Keratinocyte (primary cell): ENCODE data around the gene NEB. TPM values are rescaled to one million over a fixed set of nuclear protein-coding genes. Genes with fewer than 3 reads are reported as not detected.

Source experiments
- DNase-seq: peaks from one replicate; pipeline ENCODE4 v3.0.0-alpha.2; 2011; ENCODE audit warnings: low read depth, missing footprints, low spot score
- FAIRE-seq: peaks from 2 replicates; lab custom pipeline; 2011; peaks lifted over from hg19 to GRCh38; lab: Jason Lieb, UNC
- H2AFZ ChIP-seq: 2 replicates; pipeline ENCODE4 v1.6.0; 2012; ENCODE audit warnings: low read length, control low read depth, inconsistent platforms; ENCODE audit not compliant: control insufficient read depth
- H3K27ac ChIP-seq: 2 replicates; pipeline ENCODE4 v1.5.1; 2011; ENCODE audit warnings: low read length; ENCODE audit not compliant: control insufficient read depth, insufficient read depth
- H3K27me3 ChIP-seq: 3 replicates; pipeline ENCODE4 v1.6.0; 2011; ENCODE audit warnings: low read length; ENCODE audit not compliant: control insufficient read depth, insufficient read depth; ENCODE audit errors: extremely low read depth
- H3K36me3 ChIP-seq, 2 experiments: 2 replicates in 1 of 2; 3 replicates in 1 of 2; pipeline ENCODE4 v1.5.1; 2011; ENCODE audit warnings: low read length in 2 of 2, mild to moderate bottlenecking in 1 of 2; ENCODE audit not compliant: control insufficient read depth in 2 of 2, insufficient read depth in 2 of 2; ENCODE audit errors: extremely low read depth in 1 of 2
- H3K4me1 ChIP-seq: 3 replicates; pipeline ENCODE4 v1.5.1; 2011; ENCODE audit warnings: low read length; ENCODE audit not compliant: control insufficient read depth, insufficient read depth; ENCODE audit errors: extremely low read depth
- H3K4me2 ChIP-seq: 3 replicates; pipeline ENCODE4 v1.6.0; 2011; ENCODE audit warnings: low read depth, low read length; ENCODE audit not compliant: control insufficient read depth, insufficient read depth; ENCODE audit errors: extremely low read depth
- H3K4me3 ChIP-seq, 3 experiments: fragments of 200-600 bp in 1 of 3; sonication (generic) in 1 of 3; 2 replicates in 2 of 3; 3 replicates in 1 of 3; pipeline ENCODE4 v1.5.1; 2011 to 2016; ENCODE audit warnings: low read length in 3 of 3, mild to moderate bottlenecking in 3 of 3, control low read depth in 2 of 3, inconsistent platforms in 1 of 3, low read depth in 1 of 3, mixed read lengths in 1 of 3, mixed run types in 1 of 3, moderate library complexity in 1 of 3; ENCODE audit not compliant: control insufficient read depth in 2 of 3, insufficient read depth in 2 of 3; ENCODE audit errors: extremely low read depth in 1 of 3
- H3K79me2 ChIP-seq: 2 replicates; pipeline ENCODE4 v1.6.0; 2012; ENCODE audit warnings: low read length; ENCODE audit not compliant: control insufficient read depth, insufficient read depth
- H3K9ac ChIP-seq: 3 replicates; pipeline ENCODE4 v1.6.0; 2011; ENCODE audit warnings: low read length; ENCODE audit not compliant: control insufficient read depth, insufficient read depth; ENCODE audit errors: extremely low read depth
- H3K9me1 ChIP-seq: 3 replicates; pipeline ENCODE4 v1.6.0; 2011; ENCODE audit warnings: low read length; ENCODE audit not compliant: control insufficient read depth, insufficient read depth; ENCODE audit errors: extremely low read depth
- H3K9me3 ChIP-seq: 2 replicates; pipeline ENCODE4 v1.5.1; 2012; ENCODE audit warnings: low read depth, low read length; ENCODE audit not compliant: control insufficient read depth
- H4K20me1 ChIP-seq: 3 replicates; pipeline ENCODE4 v1.6.0; 2011; ENCODE audit warnings: low read length; ENCODE audit not compliant: control insufficient read depth, insufficient read depth; ENCODE audit errors: extremely low read depth
- EZH2 ChIP-seq: IDR thresholded peaks from one replicate; pipeline ENCODE4 v1.6.1; 2012; ENCODE audit warnings: inconsistent platforms, mild to moderate bottlenecking, low read length, moderate library complexity
- dilution Hi-C: fragments of 300-500 bp; cut with MboI; formaldehyde crosslinking; loops from one replicate; pipeline ENCODE4 v1.7.0; 2020; ENCODE audit warnings: low sequenced_read_pairs; ENCODE audit not compliant: extremely low pct_ligation_motif_present
- polyA plus RNA-seq, 5 experiments: library from polyadenylated mRNA; depleted of rRNA in 3 of 5; stranded (reverse) in 3 of 5; stranded (forward) in 1 of 5; unstranded in 1 of 5; fragments of >200 nt; gene quantifications; 1 replicate in 1 of 5; 2 replicates in 3 of 5; 3 replicates in 1 of 5; pipeline versions ENCODE4 v1.2.1 to v1.2.3, GENCODE V29; 2011 to 2012; ENCODE audit warnings: missing spikeins in 2 of 5, low read depth in 1 of 5, low replicate concordance in 1 of 5
- TF ChIP-seq, protein P1 (sequence below), 3 experiments: IDR thresholded peaks in 1 of 3; conservative IDR thresholded peaks in 1 of 3; optimal IDR thresholded peaks in 1 of 3; 2 replicates in 2 of 3; 3 replicates in 1 of 3; pipeline versions ENCODE3 to v1.5.1; 2011; ENCODE audit warnings: low read length in 3 of 3, mild to moderate bottlenecking in 3 of 3, moderate library complexity in 2 of 3, control low read depth in 1 of 3, inconsistent platforms in 1 of 3; ENCODE audit not compliant: insufficient read depth in 2 of 3; ENCODE audit errors: extremely low read depth in 1 of 3

Gene NEB
- polyA plus RNA-seq, 1 donor (not counting 4 experiments of a cell fraction or from before 2014, with no cell fraction given), result 0.67 TPM

DNA sequence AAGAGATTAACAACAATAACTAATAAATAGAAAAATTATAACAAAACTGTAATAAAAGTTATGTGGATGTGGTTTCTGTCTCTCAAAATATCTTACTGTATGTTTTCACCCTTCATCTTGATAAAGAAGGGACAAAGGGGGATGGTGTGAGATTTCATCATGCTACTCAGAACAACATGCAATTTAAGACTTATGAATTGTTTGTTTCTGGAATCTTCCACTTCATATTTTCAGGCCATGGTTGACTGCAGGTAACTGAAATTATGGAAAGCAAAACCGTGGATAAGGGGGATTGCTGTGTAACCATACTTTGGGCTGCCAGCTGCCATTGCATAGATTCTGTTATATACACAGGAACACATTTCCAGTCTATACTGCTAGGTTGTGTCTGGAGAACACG lies 45.6 kb downstream of the NEB start:
- Histone ChIP-seq H3K27ac (no peak overlapping the region), H3K27me3 (no peaks in the 10 kb centered on the region), H2AFZ (no peak overlapping the region), H3K9me1 (no peaks in the 10 kb centered on the region), H3K9me3 (no peaks in the 10 kb centered on the region), H3K9ac (no peak overlapping the region), H3K4me1 (no peaks in the 10 kb centered on the region), H3K79me2 (no peaks in the 10 kb centered on the region), H3K36me3 (no peaks in the 10 kb centered on the region), H4K20me1 (no peaks in the 10 kb centered on the region), H3K4me3 (no peak overlapping the region), H3K4me2 (no peak overlapping the region)
- TF ChIP-seq, protein P1, sequence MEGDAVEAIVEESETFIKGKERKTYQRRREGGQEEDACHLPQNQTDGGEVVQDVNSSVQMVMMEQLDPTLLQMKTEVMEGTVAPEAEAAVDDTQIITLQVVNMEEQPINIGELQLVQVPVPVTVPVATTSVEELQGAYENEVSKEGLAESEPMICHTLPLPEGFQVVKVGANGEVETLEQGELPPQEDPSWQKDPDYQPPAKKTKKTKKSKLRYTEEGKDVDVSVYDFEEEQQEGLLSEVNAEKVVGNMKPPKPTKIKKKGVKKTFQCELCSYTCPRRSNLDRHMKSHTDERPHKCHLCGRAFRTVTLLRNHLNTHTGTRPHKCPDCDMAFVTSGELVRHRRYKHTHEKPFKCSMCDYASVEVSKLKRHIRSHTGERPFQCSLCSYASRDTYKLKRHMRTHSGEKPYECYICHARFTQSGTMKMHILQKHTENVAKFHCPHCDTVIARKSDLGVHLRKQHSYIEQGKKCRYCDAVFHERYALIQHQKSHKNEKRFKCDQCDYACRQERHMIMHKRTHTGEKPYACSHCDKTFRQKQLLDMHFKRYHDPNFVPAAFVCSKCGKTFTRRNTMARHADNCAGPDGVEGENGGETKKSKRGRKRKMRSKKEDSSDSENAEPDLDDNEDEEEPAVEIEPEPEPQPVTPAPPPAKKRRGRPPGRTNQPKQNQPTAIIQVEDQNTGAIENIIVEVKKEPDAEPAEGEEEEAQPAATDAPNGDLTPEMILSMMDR (optimal IDR thresholded peaks at IDR 0.05 in 1 of 3, IDR thresholded peaks at IDR 0.05 in 1 of 3, conservative IDR thresholded peaks at IDR 0.05 in 1 of 3; ENCODE audit: extremely low read depth in 1 of 3, insufficient read depth in 2 of 3, low read length in 3 of 3), result no peak
- TF ChIP-seq EZH2, result no peak
- no peak for DNase-seq
- dilution Hi-C loops, result no loop called here
- FAIRE-seq, result no peak

DNA sequence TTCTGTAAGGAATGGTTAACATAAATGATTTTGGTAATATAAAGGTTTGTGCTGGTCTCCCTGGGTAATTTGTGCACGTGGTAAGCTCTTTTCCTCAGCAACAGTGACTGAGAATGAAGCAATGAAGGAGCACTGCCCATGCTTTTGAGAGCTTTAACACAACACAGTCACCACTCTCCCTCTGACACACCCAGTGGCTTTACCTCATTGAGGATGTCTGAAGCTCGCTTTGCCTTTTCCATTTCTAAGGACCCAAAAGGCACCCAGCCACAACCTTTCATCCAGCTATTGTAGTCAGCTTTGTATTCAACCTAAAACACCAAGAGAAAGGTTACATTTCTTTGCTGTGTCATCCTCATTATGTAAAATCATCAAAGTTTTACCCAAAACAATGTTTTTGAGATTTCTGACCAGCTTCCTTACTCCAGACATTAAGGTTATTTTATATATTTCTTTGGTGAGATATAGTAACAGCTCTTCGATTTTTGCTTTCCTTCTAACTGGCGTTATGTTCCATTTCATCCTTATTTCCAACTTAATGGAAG lies 51.7 kb downstream of the NEB start:
- no peak for FAIRE-seq
- no peaks in the 10 kb centered on the region for H3K9me1 ChIP-seq

More for the DNA sequence above, 51.7 kb downstream of the NEB start:
- H3K4me3 ChIP-seq, result no peak overlapping the region
- H3K27ac ChIP-seq, result no peak overlapping the region
- no peaks in the 10 kb centered on the region for H4K20me1 ChIP-seq
- H3K4me2 ChIP-seq, result no peak overlapping the region
- no peaks in the 10 kb centered on the region for H3K79me2 ChIP-seq
- peaks cover 2% of the 10 kb centered on the region for H3K27me3 ChIP-seq
- H3K9me3 ChIP-seq, result no peaks in the 10 kb centered on the region
- H3K9ac ChIP-seq, result no peak overlapping the region
- H2AFZ ChIP-seq, result no peak overlapping the region
- no peak for TF ChIP-seq EZH2
- TF ChIP-seq, protein P1 (optimal IDR thresholded peaks at IDR 0.05 in 1 of 3, IDR thresholded peaks at IDR 0.05 in 1 of 3, conservative IDR thresholded peaks at IDR 0.05 in 1 of 3; ENCODE audit: extremely low read depth in 1 of 3, insufficient read depth in 2 of 3, low read length in 3 of 3), result no peak
- no peaks in the 10 kb centered on the region for H3K4me1 ChIP-seq
- no peaks in the 10 kb centered on the region for H3K36me3 ChIP-seq
- DNase-seq, result no peak
- dilution Hi-C loops, result no loop called here
